ENCODE data around the gene MTA3. TPM values are rescaled to one million over a fixed set of nuclear protein-coding genes. Genes with fewer than 3 reads are reported as not detected.
A peak's percentile ranks its signal among the peaks of the same experiment; 100 is the strongest.

Gene MTA3
- total and polyA plus RNA-seq, 9 of the 15 experiments (the other 6 are each of a cell fraction or from before 2014, with no cell fraction given) = 12.4 to 39.6 (median 23.5) TPM

DNA sequence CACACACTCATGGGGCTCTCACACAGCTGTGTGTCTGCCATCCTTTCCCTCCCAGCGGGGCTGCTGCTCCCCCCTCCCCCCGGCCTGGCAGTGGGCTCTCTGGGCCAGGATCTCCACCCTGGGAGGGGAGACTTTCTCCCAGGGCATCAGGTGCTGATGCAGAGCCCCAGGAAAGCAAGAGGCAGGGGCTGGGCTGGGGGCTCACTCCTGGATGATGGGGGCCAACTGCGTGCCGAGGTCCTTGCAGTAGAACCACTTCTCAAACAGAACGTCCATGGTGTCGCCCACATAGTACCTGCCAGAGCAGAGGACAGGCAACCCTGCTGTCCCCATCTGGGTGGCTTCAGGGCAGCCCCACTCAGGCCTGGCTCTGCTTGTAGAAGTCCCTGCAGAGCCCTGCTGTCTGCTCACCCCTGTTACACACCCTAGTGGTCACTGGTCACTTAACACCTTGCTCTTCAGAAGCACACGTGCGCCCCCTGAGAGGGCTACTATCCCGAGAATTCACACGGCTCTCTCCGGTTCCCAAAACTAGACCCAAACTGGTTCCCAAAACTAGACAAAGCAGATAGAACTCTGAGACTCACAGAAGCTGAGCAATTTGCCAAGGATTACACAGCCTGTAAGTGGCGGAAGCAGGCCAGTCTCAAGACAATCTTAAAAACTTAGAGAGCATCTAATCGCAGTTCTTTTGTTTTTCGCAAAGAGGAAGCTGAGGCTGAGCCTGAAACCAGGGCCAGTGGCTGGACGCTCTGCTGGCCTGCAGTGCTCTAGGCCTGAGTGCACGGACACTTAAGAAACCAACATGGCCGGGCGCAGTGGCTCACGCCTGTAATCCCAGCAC lies 202.1 kb downstream of the MTA3 start (continued):
- no peak for TF ChIP-seq CSDE1 (IDR thresholded peaks at IDR 0.05)
- no peak for TF ChIP-seq BACH1 (tag; IDR thresholded peaks at IDR 0.05)
- TF ChIP-seq, protein P1, sequence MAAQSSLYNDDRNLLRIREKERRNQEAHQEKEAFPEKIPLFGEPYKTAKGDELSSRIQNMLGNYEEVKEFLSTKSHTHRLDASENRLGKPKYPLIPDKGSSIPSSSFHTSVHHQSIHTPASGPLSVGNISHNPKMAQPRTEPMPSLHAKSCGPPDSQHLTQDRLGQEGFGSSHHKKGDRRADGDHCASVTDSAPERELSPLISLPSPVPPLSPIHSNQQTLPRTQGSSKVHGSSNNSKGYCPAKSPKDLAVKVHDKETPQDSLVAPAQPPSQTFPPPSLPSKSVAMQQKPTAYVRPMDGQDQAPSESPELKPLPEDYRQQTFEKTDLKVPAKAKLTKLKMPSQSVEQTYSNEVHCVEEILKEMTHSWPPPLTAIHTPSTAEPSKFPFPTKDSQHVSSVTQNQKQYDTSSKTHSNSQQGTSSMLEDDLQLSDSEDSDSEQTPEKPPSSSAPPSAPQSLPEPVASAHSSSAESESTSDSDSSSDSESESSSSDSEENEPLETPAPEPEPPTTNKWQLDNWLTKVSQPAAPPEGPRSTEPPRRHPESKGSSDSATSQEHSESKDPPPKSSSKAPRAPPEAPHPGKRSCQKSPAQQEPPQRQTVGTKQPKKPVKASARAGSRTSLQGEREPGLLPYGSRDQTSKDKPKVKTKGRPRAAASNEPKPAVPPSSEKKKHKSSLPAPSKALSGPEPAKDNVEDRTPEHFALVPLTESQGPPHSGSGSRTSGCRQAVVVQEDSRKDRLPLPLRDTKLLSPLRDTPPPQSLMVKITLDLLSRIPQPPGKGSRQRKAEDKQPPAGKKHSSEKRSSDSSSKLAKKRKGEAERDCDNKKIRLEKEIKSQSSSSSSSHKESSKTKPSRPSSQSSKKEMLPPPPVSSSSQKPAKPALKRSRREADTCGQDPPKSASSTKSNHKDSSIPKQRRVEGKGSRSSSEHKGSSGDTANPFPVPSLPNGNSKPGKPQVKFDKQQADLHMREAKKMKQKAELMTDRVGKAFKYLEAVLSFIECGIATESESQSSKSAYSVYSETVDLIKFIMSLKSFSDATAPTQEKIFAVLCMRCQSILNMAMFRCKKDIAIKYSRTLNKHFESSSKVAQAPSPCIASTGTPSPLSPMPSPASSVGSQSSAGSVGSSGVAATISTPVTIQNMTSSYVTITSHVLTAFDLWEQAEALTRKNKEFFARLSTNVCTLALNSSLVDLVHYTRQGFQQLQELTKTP (IDR thresholded peaks at IDR 0.05; ENCODE audit: low read depth in 1 of 2, partially characterized antibody in 2 of 2) = no peak
- TF ChIP-seq ZNF282 (CRISPR knock-in tag; IDR thresholded peaks at IDR 0.05) = no peak
- TF ChIP-seq, protein P2, sequence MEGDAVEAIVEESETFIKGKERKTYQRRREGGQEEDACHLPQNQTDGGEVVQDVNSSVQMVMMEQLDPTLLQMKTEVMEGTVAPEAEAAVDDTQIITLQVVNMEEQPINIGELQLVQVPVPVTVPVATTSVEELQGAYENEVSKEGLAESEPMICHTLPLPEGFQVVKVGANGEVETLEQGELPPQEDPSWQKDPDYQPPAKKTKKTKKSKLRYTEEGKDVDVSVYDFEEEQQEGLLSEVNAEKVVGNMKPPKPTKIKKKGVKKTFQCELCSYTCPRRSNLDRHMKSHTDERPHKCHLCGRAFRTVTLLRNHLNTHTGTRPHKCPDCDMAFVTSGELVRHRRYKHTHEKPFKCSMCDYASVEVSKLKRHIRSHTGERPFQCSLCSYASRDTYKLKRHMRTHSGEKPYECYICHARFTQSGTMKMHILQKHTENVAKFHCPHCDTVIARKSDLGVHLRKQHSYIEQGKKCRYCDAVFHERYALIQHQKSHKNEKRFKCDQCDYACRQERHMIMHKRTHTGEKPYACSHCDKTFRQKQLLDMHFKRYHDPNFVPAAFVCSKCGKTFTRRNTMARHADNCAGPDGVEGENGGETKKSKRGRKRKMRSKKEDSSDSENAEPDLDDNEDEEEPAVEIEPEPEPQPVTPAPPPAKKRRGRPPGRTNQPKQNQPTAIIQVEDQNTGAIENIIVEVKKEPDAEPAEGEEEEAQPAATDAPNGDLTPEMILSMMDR (IDR thresholded peaks at IDR 0.05 in 2 of 3, conservative IDR thresholded peaks at IDR 0.05 in 1 of 3; ENCODE audit: insufficient read depth in 2 of 3, low read depth in 1 of 3, low read length in 3 of 3) = peak; percentile 94 to 100 (median 99)
- TF ChIP-seq, protein P3, sequence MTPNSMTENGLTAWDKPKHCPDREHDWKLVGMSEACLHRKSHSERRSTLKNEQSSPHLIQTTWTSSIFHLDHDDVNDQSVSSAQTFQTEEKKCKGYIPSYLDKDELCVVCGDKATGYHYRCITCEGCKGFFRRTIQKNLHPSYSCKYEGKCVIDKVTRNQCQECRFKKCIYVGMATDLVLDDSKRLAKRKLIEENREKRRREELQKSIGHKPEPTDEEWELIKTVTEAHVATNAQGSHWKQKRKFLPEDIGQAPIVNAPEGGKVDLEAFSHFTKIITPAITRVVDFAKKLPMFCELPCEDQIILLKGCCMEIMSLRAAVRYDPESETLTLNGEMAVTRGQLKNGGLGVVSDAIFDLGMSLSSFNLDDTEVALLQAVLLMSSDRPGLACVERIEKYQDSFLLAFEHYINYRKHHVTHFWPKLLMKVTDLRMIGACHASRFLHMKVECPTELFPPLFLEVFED (CRISPR knock-in tag; conservative IDR thresholded peaks at IDR 0.05) = no peak
- TF ChIP-seq ZC3H11A (IDR thresholded peaks at IDR 0.05; ENCODE audit: low read depth, low read length) = no peak
- no peak for TF ChIP-seq ZFP30 (CRISPR knock-in tag; IDR thresholded peaks at IDR 0.05; ENCODE audit: borderline replicate concordance)
- TF ChIP-seq CREBBP (IDR thresholded peaks at IDR 0.05; ENCODE audit: low read depth, low read length) = no peak
- no peak for TF ChIP-seq MCM5 (IDR thresholded peaks at IDR 0.05; ENCODE audit: low read depth)
- TF ChIP-seq ZBTB17 (CRISPR knock-in tag; IDR thresholded peaks at IDR 0.05) = no peak
- TF ChIP-seq, protein P4, sequence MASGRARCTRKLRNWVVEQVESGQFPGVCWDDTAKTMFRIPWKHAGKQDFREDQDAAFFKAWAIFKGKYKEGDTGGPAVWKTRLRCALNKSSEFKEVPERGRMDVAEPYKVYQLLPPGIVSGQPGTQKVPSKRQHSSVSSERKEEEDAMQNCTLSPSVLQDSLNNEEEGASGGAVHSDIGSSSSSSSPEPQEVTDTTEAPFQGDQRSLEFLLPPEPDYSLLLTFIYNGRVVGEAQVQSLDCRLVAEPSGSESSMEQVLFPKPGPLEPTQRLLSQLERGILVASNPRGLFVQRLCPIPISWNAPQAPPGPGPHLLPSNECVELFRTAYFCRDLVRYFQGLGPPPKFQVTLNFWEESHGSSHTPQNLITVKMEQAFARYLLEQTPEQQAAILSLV (tag; IDR thresholded peaks at IDR 0.05) = no peak
- no peak for TF ChIP-seq MCM2 (IDR thresholded peaks at IDR 0.05; ENCODE audit: low read depth)
- TF ChIP-seq JUN (IDR thresholded peaks at IDR 0.05; ENCODE audit: borderline replicate concordance, low read depth, low read length) = 0 out of 2 replicates have a peak, but pooled peaks have one; percentile 26
- no peak for TF ChIP-seq JUN (CRISPR knock-in tag; IDR thresholded peaks at IDR 0.05; ENCODE audit: borderline replicate concordance)
- no peak for TF ChIP-seq YY1 (IDR thresholded peaks at IDR 0.05; ENCODE audit: borderline replicate concordance in 1 of 3, control insufficient read depth in 1 of 3, extremely low read depth in 1 of 3, insufficient read depth in 3 of 3, insufficient read length in 1 of 3, insufficient replicate concordance in 2 of 3, low read depth in 1 of 3, low read length in 2 of 3)
- TF ChIP-seq MTF1 (CRISPR knock-in tag; IDR thresholded peaks at IDR 0.05; ENCODE audit: borderline replicate concordance) = no peak
- no peak for TF ChIP-seq BRD9 (IDR thresholded peaks at IDR 0.05; ENCODE audit: low read depth, partially characterized antibody)

Data from K562 (cell line).